ENCODE data around the gene TH. TPM values are rescaled to one million over a fixed set of nuclear protein-coding genes. Genes with fewer than 3 reads are reported as not detected.
A peak's percentile ranks its signal among the peaks of the same experiment; 100 is the strongest.
"Not testable (repeated sequence)": the region's sequence is repeated elsewhere in the genome, so short reads cannot be mapped to it uniquely, and the experiment has no call there.

TH gene
- total and polyA plus RNA-seq, 2 experiments from 2014 or later = not detected

DNA sequence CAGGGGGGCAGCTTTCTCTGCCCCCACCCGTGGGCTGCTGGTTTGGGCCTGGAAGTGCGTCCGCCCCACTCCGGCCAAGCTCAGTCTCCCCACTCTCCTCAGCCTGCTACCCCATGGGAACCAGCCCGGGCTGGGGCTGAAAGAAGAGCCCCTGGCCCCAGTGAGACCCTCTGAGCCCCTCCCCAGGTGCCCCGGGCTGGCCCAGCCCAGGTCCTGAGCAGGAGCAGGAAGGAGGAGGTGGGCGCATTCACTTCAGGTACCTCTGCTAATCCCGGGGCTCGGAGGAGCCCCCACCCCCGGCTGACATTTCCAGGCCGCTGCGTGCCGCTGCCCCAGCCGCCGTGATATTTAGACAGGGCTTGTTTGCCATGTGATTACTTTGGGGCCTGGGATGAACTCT is 8.7 kb upstream of the TH start:
- H3K4me3 ChIP-seq = no peak overlapping the region
- no peaks in the 10 kb centered on the region for H3K36me3 ChIP-seq
- H3K9me3 ChIP-seq (ENCODE audit: low read depth) = no peaks in the 10 kb centered on the region
- TF ChIP-seq, protein P1, sequence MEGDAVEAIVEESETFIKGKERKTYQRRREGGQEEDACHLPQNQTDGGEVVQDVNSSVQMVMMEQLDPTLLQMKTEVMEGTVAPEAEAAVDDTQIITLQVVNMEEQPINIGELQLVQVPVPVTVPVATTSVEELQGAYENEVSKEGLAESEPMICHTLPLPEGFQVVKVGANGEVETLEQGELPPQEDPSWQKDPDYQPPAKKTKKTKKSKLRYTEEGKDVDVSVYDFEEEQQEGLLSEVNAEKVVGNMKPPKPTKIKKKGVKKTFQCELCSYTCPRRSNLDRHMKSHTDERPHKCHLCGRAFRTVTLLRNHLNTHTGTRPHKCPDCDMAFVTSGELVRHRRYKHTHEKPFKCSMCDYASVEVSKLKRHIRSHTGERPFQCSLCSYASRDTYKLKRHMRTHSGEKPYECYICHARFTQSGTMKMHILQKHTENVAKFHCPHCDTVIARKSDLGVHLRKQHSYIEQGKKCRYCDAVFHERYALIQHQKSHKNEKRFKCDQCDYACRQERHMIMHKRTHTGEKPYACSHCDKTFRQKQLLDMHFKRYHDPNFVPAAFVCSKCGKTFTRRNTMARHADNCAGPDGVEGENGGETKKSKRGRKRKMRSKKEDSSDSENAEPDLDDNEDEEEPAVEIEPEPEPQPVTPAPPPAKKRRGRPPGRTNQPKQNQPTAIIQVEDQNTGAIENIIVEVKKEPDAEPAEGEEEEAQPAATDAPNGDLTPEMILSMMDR (IDR thresholded peaks at IDR 0.05; ENCODE audit: low read depth, low read length) = no peak
- peaks cover 5% of the 10 kb centered on the region for H3K27me3 ChIP-seq
- no peak for DNase-seq (ENCODE audit: low read depth in 1 of 2, low spot score in 1 of 2)
- H3K27ac ChIP-seq = no peak overlapping the region
- no peaks in the 10 kb centered on the region for H3K4me1 ChIP-seq (ENCODE audit: low read depth)

DNA sequence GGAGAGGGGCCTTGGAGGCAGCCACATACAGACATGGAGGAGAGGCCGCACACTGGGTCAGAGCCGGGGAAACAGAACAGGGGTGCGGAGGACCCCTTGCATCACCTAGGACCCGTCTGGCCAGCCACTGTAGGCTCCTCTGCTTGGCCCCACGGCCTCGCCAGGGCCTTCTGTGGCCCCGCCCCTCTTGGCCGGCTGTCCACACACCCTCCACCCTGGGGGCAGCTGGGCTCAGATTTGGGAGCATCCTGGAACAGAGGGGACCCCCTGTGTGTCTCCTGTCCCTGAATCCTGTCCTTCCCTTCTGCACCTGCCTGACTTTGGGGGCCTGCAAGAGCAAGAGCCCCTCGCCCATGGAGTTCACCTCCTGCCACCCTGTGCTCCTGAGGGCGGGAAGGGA is 7.9 kb upstream of the TH start:
- Histone ChIP-seq H3K27ac (no peak overlapping the region), H3K27me3 (peaks cover 3% of the 10 kb centered on the region), H3K36me3 (no peaks in the 10 kb centered on the region), H3K4me1 (ENCODE audit: low read depth) (no peaks in the 10 kb centered on the region), H3K4me3 (no peak overlapping the region), H3K9me3 (ENCODE audit: low read depth) (no peaks in the 10 kb centered on the region)
- DNase-seq (ENCODE audit: low read depth in 1 of 2, low spot score in 1 of 2) = no peak
- TF ChIP-seq, protein P1 (IDR thresholded peaks at IDR 0.05; ENCODE audit: low read depth, low read length) = no peak

DNA sequence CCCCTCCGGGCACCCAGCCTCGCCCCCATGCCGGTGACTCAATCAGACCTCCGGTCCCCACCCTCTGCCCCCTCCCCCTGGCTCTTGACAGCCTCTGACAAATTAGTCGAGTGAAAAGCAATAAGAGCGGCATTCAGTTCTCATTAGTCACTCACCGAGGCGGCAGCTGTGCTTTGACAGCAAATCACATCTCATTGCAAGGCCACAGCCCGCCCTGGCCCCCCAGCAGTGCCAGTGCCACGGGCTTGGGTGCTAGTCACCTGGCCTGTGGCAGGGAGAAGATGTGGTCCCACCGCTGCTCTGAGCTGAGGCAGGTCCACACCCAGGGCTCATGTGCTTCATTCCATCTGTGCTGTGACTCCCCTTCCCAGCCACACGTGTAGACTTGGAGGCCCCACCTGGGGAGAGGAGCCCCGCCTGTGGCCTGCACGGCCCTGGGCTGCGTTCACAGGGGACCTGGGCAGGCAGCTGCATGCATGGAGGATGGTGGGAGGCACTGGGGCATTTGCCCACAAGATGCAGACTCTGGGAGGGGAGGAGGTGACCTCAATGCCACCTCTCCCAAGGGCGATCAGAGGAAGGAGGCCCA is 7.4 kb upstream of the TH start:
- H3K9me3 ChIP-seq (ENCODE audit: low read depth) = no peaks in the 10 kb centered on the region
- H3K27ac ChIP-seq = no peak overlapping the region
- H3K36me3 ChIP-seq = no peaks in the 10 kb centered on the region
- peak in 1 of 2 donors; percentile 19 for DNase-seq (ENCODE audit: low read depth in 1 of 2, low spot score in 1 of 2)
- H3K27me3 ChIP-seq = peaks cover 3% of the 10 kb centered on the region
- TF ChIP-seq, protein P1 (IDR thresholded peaks at IDR 0.05; ENCODE audit: low read depth, low read length) = no peak
- no peaks in the 10 kb centered on the region for H3K4me1 ChIP-seq (ENCODE audit: low read depth)
- no peak overlapping the region for H3K4me3 ChIP-seq

DNA sequence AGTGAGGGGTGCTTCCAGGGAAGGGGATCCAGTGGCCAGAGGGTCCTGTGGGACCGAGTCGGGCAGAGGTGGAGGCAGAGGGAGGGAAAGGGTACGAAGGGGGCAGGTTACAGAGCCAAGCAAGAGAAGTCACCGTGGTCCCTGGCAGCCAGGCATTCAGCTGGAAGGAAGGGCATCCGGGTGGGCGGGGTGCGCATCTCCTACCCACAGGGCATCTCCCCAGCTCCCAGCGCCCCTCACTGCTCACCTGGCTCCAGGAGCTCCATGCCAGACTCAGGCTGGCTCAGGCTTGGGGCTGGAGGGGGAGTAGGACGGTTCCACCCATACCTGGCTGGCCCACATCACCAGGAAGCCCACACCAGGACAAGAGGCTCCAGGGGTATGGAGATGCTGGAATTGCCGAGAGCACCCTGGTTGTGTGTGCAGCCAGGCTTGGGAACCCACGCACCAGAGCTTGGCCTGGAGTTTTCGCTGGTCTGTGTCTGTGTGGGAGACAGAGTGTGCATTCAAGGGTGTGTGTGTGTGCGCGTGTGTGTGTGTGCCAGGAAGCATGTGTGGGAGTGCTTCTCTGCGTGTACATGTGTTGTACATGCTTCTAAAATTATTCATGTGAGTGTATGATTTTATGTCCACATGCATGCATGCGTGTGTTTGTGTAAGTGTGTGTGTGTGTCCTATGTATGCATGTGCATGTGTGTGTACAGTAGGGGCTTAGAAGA is 6.6 kb upstream of the TH start:
- H3K4me3 ChIP-seq; H3K4me1 ChIP-seq (ENCODE audit: low read depth); DNase-seq (ENCODE audit: low read depth in 1 of 2, low spot score in 1 of 2): not testable (repeated sequence)

DNA sequence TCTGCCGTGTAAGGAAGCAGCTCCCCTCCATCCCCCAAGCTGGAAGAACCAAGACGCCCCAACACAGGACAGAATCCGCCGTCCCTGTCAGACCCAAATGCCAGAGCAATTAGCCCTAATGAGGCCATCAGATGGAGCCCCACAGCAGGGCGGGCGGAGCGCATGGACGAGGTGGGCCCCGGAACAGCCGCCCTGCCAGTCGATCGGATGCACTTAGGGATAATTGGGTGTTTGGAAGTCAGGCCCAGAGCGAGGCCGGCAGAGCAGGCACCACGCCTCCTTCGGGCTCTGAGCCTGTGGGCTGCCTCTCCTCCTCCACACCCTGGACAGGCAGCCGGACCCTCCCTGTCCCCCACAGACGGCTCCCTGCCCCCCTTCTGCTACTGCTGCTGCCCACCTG is 5.5 kb upstream of the TH start:
- H3K36me3 ChIP-seq = no peaks in the 10 kb centered on the region
- H3K27ac ChIP-seq = no peak overlapping the region
- TF ChIP-seq, protein P1 (IDR thresholded peaks at IDR 0.05; ENCODE audit: low read depth, low read length) = no peak
- no peak overlapping the region for H3K4me3 ChIP-seq
- DNase-seq (ENCODE audit: low read depth in 1 of 2, low spot score in 1 of 2) = no peak
- H3K27me3 ChIP-seq = no peaks in the 10 kb centered on the region
- no peaks in the 10 kb centered on the region for H3K4me1 ChIP-seq (ENCODE audit: low read depth)
- no peaks in the 10 kb centered on the region for H3K9me3 ChIP-seq (ENCODE audit: low read depth)

More for the DNA sequence above, 6.6 kb upstream of the TH start:
- H3K36me3 ChIP-seq; H3K9me3 ChIP-seq (ENCODE audit: low read depth); H3K27me3 ChIP-seq; H3K27ac ChIP-seq: not testable (repeated sequence)

DNA sequence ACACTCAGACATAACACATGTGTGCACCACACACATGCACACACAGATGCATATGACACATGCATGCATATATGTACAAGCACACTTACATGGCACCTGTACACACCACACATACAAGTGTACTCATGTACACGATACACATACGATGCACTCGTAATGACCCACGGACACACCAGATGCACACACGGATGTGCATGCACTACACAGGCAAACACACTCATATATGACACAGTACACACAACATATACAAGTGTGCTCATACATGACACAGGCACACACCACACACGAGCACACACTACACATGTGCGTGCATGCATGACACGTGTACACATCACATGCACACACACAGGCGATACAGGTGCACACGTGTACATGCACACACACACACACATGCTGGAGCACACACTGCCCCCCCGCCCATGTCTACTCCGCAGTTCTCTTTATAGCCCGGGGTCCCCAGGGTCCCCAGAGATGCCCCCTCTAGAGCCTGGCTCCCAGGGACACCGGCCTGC is 4.8 kb upstream of the TH start:
- no peak overlapping the region for H3K4me3 ChIP-seq
- H3K9me3 ChIP-seq (ENCODE audit: low read depth) = no peaks in the 10 kb centered on the region
- H3K27ac ChIP-seq = no peak overlapping the region
- no peaks in the 10 kb centered on the region for H3K4me1 ChIP-seq (ENCODE audit: low read depth)
- H3K27me3 ChIP-seq = no peaks in the 10 kb centered on the region
- TF ChIP-seq, protein P1 (IDR thresholded peaks at IDR 0.05; ENCODE audit: low read depth, low read length) = no peak
- H3K36me3 ChIP-seq = no peaks in the 10 kb centered on the region
- no peak for DNase-seq (ENCODE audit: low read depth in 1 of 2, low spot score in 1 of 2)

Measured in cardiac muscle cell (in vitro differentiated cells and primary cell).